Naive thymus-derived CD8-positive, alpha-beta T cell (primary cell): ENCODE data around the gene ZC3H12A. TPM values are rescaled to one million over a fixed set of nuclear protein-coding genes. Genes with fewer than 3 reads are reported as not detected.

Experiments used
- ATAC-seq, 2 donors: fragments of 150-1000 bp; cut with Tn5 transposase in 1 of 2; sonication (Bioruptor Pico), chemical (Tn5 transposase) in 1 of 2; 1 replicate in 1 of 2; 2 replicates in 1 of 2; pipeline ENCODE4 v1.10.0; 2021; ENCODE audit warnings: mild to moderate bottlenecking in 2 of 2, moderate library complexity in 2 of 2
- POLR2A ChIA-PET: fragments of 350-600 bp; sonication (Branson Sonifier 250); formaldehyde crosslinking; loops from one replicate; lab custom pipeline; 2021; ENCODE audit warnings: antibody characterized with exemption; lab: Charles Lee
- DNase-seq, 10 donors: peaks; one replicate each; pipeline versions ENCODE4 v3.0.0 to v3.0.0-alpha.2; 2020 to 2022
- H3K27ac Mint-ChIP-seq, 10 donors: one replicate each; pipeline ENCODE4 v1.8.0; 2020 to 2022; ENCODE audit warnings: mild to moderate bottlenecking in 10 of 10, mixed read lengths in 10 of 10, moderate library complexity in 4 of 10, inconsistent platforms in 1 of 10
- H3K27me3 Mint-ChIP-seq, 5 donors: one replicate each; pipeline ENCODE4 v1.8.0; 2021 to 2022; ENCODE audit warnings: mixed read lengths in 5 of 5
- H3K36me3 Mint-ChIP-seq, 3 donors: one replicate each; pipeline ENCODE4 v1.8.0; 2020 to 2022; ENCODE audit warnings: mixed read lengths in 3 of 3, mild to moderate bottlenecking in 2 of 3, inconsistent platforms in 1 of 3
- H3K4me1 Mint-ChIP-seq, 4 donors: one replicate each; pipeline ENCODE4 v1.8.0; 2021 to 2022; ENCODE audit warnings: mixed read lengths in 4 of 4
- H3K4me3 Mint-ChIP-seq, 10 donors: one replicate each; pipeline ENCODE4 v1.8.0; 2020 to 2022; ENCODE audit warnings: mild to moderate bottlenecking in 10 of 10, mixed read lengths in 10 of 10, moderate library complexity in 6 of 10, inconsistent platforms in 1 of 10
- H3K9me3 Mint-ChIP-seq, 9 donors: one replicate each; pipeline ENCODE4 v1.8.0; 2020 to 2022; ENCODE audit warnings: mixed read lengths in 9 of 9, mild to moderate bottlenecking in 3 of 9, inconsistent platforms in 1 of 9, moderate library complexity in 1 of 9
- polyA plus RNA-seq, 3 donors: library from polyadenylated mRNA; unstranded; fragments of 300-500 nt; fragmentation: Illumina TruSeq; gene quantifications; one replicate each; pipeline ENCODE4 v1.2.3, GENCODE V29; 2021
- total RNA-seq, 8 experiments: library from RNA in 2 of 8; stranded (reverse) in 2 of 8; gene quantifications; one replicate each; pipeline ENCODE4 v1.2.3 and lab custom pipeline; 2021 to 2026

The ZC3H12A gene
- total and polyA plus RNA-seq, 5 experiments from 2014 or later = 1.5 to 45.3 (median 10.0) TPM

DNA sequence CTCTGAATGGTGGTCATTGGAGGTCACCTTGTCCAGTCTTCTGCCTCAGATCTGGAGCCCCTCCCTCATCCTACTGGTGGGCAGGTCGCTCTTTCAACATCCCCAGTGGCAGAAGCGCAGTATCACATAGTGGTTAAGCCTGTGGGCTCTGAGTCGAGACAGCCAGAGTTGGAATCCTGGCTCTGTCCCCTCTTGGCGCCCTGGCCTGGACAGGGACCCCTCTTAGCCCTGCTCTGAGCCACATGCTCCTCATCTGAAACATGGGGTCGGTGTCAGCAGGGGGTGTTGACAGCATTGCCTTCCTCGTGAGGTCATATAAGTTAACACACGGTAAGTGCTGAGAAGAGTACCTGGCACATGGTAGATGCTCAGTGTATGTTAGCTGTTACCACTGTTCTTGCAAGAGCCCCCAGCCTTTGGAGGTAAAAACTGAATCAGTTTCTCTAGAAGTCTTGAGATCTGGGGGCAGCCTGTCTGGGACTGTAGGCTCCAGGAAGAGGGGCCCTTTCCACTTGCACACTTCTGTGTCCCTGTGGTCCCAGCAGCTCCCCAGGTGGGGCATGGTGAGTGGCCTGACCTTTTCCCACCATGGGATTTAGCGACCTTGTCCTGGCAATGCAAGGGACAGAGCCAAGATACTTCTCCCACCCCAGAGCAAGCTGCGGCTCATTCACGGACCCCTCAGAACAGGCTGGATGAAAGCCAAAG lies 6.4 kb downstream of the ZC3H12A start:
- peak overlapping the region; percentile 75 to 99 (median 98) for H3K27ac Mint-ChIP-seq
- H3K4me3 Mint-ChIP-seq = peak overlapping the region in 9 of 10 donors; percentile 41 to 99 (median 67)
- peaks cover 31 to 57% (median 54%) of the 10 kb centered on the region in 4 donors for H3K4me1 Mint-ChIP-seq
- peaks cover 0 to 70% (median 31%) of the 10 kb centered on the region in 3 donors for H3K36me3 Mint-ChIP-seq
- peak in 1 of 10 donors; percentile 17 for DNase-seq
- H3K27me3 Mint-ChIP-seq = no peaks in the 10 kb centered on the region
- POLR2A ChIA-PET = interaction anchor here (1.8 kb wide), 1 partner anchor 34 kb away, joined by 5 read pairs; the partner anchor contains the start of gene MEAF6
- no peaks in the 10 kb centered on the region for H3K9me3 Mint-ChIP-seq
- no peak for ATAC-seq

GRCh38 chr1:37481289-37482003 lies 7.1 kb downstream of the ZC3H12A start:
- H3K36me3 Mint-ChIP-seq = peaks cover 0 to 64% (median 26%) of the 10 kb centered on the region in 3 donors
- peak overlapping the region; percentile 75 to 99 (median 98) for H3K27ac Mint-ChIP-seq
- no peaks in the 10 kb centered on the region for H3K27me3 Mint-ChIP-seq
- no peaks in the 10 kb centered on the region for H3K9me3 Mint-ChIP-seq
- H3K4me3 Mint-ChIP-seq = peak overlapping the region in 3 of 10 donors; percentile 8 to 26 (median 11)
- no peak for ATAC-seq
- DNase-seq = peak in 1 of 10 donors; percentile 23
- POLR2A ChIA-PET = interaction anchor here (1.8 kb wide), 1 partner anchor 33 kb away, joined by 5 read pairs; the partner anchor contains the start of gene MEAF6
- H3K4me1 Mint-ChIP-seq = peaks cover 28 to 58% (median 50%) of the 10 kb centered on the region in 4 donors

DNA sequence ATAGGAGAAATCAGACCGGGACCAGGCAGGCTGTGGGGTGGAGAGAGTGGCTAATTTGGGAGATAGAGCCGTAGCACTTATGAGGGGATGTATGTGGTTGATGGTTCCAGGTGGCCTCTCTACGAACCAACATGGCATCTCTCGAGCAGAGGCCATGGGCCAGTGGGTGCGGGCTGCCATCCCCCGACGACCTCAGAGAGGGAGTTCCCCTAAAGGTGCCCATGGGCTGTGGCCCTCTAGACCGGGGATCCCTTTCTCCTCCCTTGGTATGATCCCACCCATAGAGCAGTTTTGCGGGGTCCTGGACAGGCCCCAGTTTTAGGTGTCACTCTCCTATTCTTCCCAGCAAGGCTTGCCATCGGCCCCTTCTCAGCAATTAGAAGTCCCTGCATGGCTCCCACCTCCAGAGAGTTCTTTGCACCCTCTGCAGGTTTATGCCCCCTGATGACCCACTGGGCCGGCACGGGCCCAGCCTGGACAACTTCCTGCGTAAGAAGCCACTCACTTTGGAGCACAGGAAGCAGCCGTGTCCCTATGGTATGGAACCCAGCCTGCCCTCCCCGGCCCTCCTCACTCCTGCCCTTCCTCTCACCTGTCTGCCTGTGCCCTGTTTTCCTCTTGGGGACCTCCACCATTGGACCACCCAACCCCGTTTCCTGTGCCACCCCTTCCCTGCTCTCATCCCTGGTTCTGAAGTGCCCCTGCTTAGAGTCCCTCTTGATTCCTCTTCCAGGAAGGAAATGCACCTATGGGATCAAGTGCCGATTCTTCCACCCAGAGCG lies 7.8 kb downstream of the ZC3H12A start:
- Mint-ChIP-seq H3K9me3 (no peaks in the 10 kb centered on the region), H3K27ac (peak overlapping the region in 9 of 10 donors; percentile 75 to 99 (median 98)), H3K36me3 (peaks cover 0 to 59% (median 22%) of the 10 kb centered on the region in 3 donors), H3K27me3 (no peaks in the 10 kb centered on the region), H3K4me3 (peak overlapping the region in 2 of 10 donors; percentile 14 to 55), H3K4me1 (peaks cover 32 to 63% (median 52%) of the 10 kb centered on the region in 4 donors)
- ATAC-seq = no peak
- DNase-seq = peak in 1 of 10 donors; percentile 10
- POLR2A ChIA-PET = interaction anchor here (1.2 to 2.3 kb wide), 3 partner anchors 10 to 32 kb away, joined by 5 to 6 read pairs (median 5); partner anchors contain the start of gene MEAF6

- Mint-ChIP-seq H3K36me3 (peaks cover 0 to 54% (median 18%) of the 10 kb centered on the region in 3 donors), H3K27me3 (no peaks in the 10 kb centered on the region), H3K9me3 (no peaks in the 10 kb centered on the region), H3K4me1 (peaks cover 28 to 61% (median 47%) of the 10 kb centered on the region in 4 donors), H3K4me3 (peak overlapping the region in 1 of 10 donors; percentile 55), H3K27ac (peak overlapping the region in 7 of 10 donors; percentile 80 to 99 (median 98))
- POLR2A ChIA-PET = interaction anchor here (0.9 to 5.0 kb wide), 4 partner anchors 7 to 29 kb away, joined by 5 to 110 read pairs (median 6); partner anchors contain the start of gene ZC3H12A
- ATAC-seq (no peak), DNase-seq (no peak)
Observed at GRCh38 chr1:37482796-37483744, 8.7 kb downstream of the ZC3H12A start.

DNA sequence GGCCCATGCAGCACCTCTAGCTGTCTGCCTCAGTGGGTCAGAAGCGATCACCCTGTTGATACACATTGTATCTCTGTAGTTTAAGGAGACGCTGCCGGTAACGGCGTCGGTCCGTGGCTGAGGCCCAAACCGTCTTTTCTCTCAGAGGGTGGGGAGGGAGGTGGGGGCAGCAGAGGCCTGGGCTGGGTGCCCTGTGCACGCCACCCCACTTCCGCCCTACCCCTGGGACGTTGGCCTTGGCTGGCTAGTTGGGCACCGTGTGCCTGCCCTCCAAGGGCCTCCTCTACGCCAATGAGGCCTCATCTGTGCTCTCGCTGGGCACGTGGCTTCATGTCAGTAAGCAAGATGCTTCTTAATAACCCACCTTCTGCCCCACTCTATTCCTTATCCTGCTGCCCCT lies 9.4 kb downstream of the ZC3H12A start:
- peak overlapping the region in 1 of 10 donors; percentile 25 for H3K4me3 Mint-ChIP-seq
- H3K4me1 Mint-ChIP-seq = peaks cover 25 to 55% (median 40%) of the 10 kb centered on the region in 4 donors
- H3K9me3 Mint-ChIP-seq = no peaks in the 10 kb centered on the region
- peaks cover 0 to 55% (median 14%) of the 10 kb centered on the region in 3 donors for H3K36me3 Mint-ChIP-seq
- ATAC-seq (no peak), DNase-seq (no peak)
- POLR2A ChIA-PET = interaction anchor here (1.2 to 5.0 kb wide), 3 partner anchors 7 to 29 kb away, joined by 5 to 110 read pairs (median 6); partner anchors contain the start of gene ZC3H12A
- H3K27me3 Mint-ChIP-seq = no peaks in the 10 kb centered on the region
- H3K27ac Mint-ChIP-seq = peak overlapping the region; percentile 40 to 89 (median 72)

- Mint-ChIP-seq H3K4me3 (peak overlapping the region in 2 of 10 donors; percentile 12 to 25), H3K9me3 (no peaks in the 10 kb centered on the region), H3K36me3 (peaks cover 0 to 52% (median 11%) of the 10 kb centered on the region in 3 donors), H3K27ac (peak overlapping the region; percentile 40 to 89 (median 72)), H3K4me1 (peaks cover 20 to 49% (median 33%) of the 10 kb centered on the region in 4 donors), H3K27me3 (no peaks in the 10 kb centered on the region)
- DNase-seq = no peak
- ATAC-seq = no peak
- POLR2A ChIA-PET = interaction anchor here (0.7 to 5.0 kb wide), 5 partner anchors 8 to 1366 kb away, joined by 3 to 110 read pairs (median 6); partner anchors contain the start of gene ZC3H12A
Observed at GRCh38 chr1:37484325-37485051, 10.1 kb downstream of the ZC3H12A start.

GRCh38 chr1:37485902-37486679 lies 11.7 kb downstream of the ZC3H12A start:
- no peak for DNase-seq
- no peak overlapping the region for H3K4me3 Mint-ChIP-seq

DNA sequence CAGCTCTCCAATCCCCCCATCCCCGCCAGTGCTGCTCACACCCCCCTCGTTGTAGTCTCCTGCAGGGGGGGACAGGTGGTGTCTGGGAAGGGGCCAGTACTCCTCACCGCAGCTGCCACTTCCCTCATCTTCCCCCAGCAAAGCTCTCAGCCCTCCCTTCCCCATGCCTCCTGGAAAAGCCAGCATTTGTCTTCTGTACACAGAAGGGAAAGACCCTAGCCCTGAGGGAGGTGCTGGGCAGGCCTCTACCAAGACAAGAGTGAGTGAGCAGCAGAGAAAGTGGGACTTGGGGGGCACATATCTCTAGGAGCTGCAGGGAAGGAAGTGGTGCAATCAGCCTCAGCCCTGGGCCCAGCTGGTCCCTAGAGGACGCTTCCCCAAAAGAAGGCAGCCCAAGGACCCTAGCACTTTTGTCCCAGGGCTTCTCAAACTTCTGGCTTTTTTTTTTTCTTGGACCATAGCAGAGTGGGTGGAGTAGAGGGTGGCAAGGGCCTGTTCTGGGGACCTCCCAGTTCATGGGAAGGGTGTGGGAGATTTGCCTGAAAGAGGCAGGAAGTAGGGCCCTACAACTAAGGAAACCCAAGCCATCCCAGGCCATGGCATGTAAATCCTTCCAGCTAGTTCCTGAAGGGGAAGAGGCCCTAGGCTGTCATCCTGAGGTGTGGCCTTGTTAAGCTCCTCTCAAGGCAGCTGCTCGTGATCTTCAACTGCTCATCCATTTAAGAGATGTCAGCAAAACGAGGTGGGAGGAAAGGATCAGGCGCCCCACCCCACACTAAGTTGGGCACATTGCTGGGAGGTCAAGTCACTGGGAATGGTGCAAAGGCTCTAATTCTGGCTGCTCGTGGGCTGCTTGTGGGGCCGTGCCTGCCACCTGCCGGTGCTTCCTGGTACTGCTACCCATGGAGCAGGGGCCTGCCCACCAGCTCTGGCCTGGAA lies 12.6 kb downstream of the ZC3H12A start:
- peak; percentile 59 to 88 (median 76) for DNase-seq
- no peaks in the 10 kb centered on the region for H3K27me3 Mint-ChIP-seq
- no peaks in the 10 kb centered on the region for H3K9me3 Mint-ChIP-seq
- H3K27ac Mint-ChIP-seq = peak overlapping the region; percentile 53 to 88 (median 79)
- peaks cover 0 to 49% (median 6%) of the 10 kb centered on the region in 3 donors for H3K36me3 Mint-ChIP-seq
- POLR2A ChIA-PET = interaction anchor here (0.6 to 5.0 kb wide), 12 partner anchors 11 to 1193 kb away, joined by 3 to 110 read pairs (median 5); partner anchors contain the start of genes MEAF6, SNIP1 and ZC3H12A
- H3K4me3 Mint-ChIP-seq = peak overlapping the region in 2 of 10 donors; percentile 26 to 45
- peaks cover 14 to 27% (median 18%) of the 10 kb centered on the region in 4 donors for H3K4me1 Mint-ChIP-seq
- peak; percentile 72 for ATAC-seq

More at GRCh38 chr1:37485902-37486679, 11.7 kb downstream of the ZC3H12A start:
- no peaks in the 10 kb centered on the region for H3K9me3 Mint-ChIP-seq
- no peak for ATAC-seq
- H3K4me1 Mint-ChIP-seq = peaks cover 18 to 35% (median 26%) of the 10 kb centered on the region in 4 donors
- peak overlapping the region in 9 of 10 donors; percentile 14 to 88 (median 66) for H3K27ac Mint-ChIP-seq
- no peaks in the 10 kb centered on the region for H3K27me3 Mint-ChIP-seq
- H3K36me3 Mint-ChIP-seq = peaks cover 0 to 52% (median 11%) of the 10 kb centered on the region in 3 donors
- POLR2A ChIA-PET = interaction anchor here (0.6 to 5.0 kb wide), 7 partner anchors 10 to 200 kb away, joined by 3 to 110 read pairs (median 13); partner anchors contain the start of genes MEAF6 and ZC3H12A

GRCh38 chr1:37487619-37487984 lies 13.2 kb downstream of the ZC3H12A start:
- POLR2A ChIA-PET = interaction anchor here (0.7 to 5.0 kb wide), 10 partner anchors 10 to 1194 kb away, joined by 3 to 110 read pairs (median 9); partner anchors contain the start of genes MEAF6, SNIP1 and ZC3H12A
- peaks cover 0 to 49% (median under 1%) of the 10 kb centered on the region in 3 donors for H3K36me3 Mint-ChIP-seq
- peak overlapping the region; percentile 23 to 88 (median 79) for H3K27ac Mint-ChIP-seq
- no peaks in the 10 kb centered on the region for H3K9me3 Mint-ChIP-seq
- no peak for DNase-seq
- H3K4me1 Mint-ChIP-seq = peaks cover 11 to 22% (median 13%) of the 10 kb centered on the region in 4 donors
- no peak overlapping the region for H3K4me3 Mint-ChIP-seq
- ATAC-seq = no peak
- H3K27me3 Mint-ChIP-seq = no peaks in the 10 kb centered on the region
